HG03558 (cell line): ENCODE data around the gene C13orf42.

Source experiments
- ATAC-seq: cut with Tn5 transposase; IDR thresholded peaks from one replicate; pipeline ENCODE4 v1.9.1; 2021; ENCODE audit warnings: moderate number of reproducible peaks; ENCODE audit not compliant: unreplicated experiment; ENCODE audit errors: extremely low read depth

C13orf42 gene

GRCh38 chr13:51067210-51067701, 43.8 kb downstream of the C13orf42 start:
- no peak for ATAC-seq

- no peak for ATAC-seq
Observed at GRCh38 chr13:51066091-51066831, 44.8 kb downstream of the C13orf42 start.

- no peak for ATAC-seq
Observed at GRCh38 chr13:51065372-51066090, 45.5 kb downstream of the C13orf42 start.

GRCh38 chr13:51064753-51065152, 46.3 kb downstream of the C13orf42 start:
- no peak for ATAC-seq

GRCh38 chr13:51063909-51064308, 47.2 kb downstream of the C13orf42 start:
- ATAC-seq, result no peak

- ATAC-seq, result no peak
Observed at GRCh38 chr13:51058461-51059167, 52.5 kb downstream of the C13orf42 start.

- no peak for ATAC-seq
Observed at GRCh38 chr13:51057906-51058305, 53.2 kb downstream of the C13orf42 start.

GRCh38 chr13:51057001-51057400, 54.1 kb downstream of the C13orf42 start:
- ATAC-seq, result no peak

GRCh38 chr13:51052581-51052980, 58.5 kb downstream of the C13orf42 start:
- no peak for ATAC-seq

- no peak for ATAC-seq
Observed at GRCh38 chr13:51050021-51050830, 60.8 kb downstream of the C13orf42 start.

GRCh38 chr13:51048616-51049015, 62.5 kb downstream of the C13orf42 start:
- no peak for ATAC-seq

GRCh38 chr13:51048166-51048461, 63.0 kb downstream of the C13orf42 start:
- no peak for ATAC-seq

- ATAC-seq, result no peak
Observed at GRCh38 chr13:51047434-51048165, 63.5 kb downstream of the C13orf42 start.

GRCh38 chr13:51045451-51045850, 65.6 kb downstream of the C13orf42 start:
- no peak for ATAC-seq

GRCh38 chr13:51044023-51044665, 66.9 kb downstream of the C13orf42 start:
- no peak for ATAC-seq

- ATAC-seq, result no peak
Observed at GRCh38 chr13:51043310-51043709, 67.8 kb downstream of the C13orf42 start.

- ATAC-seq, result no peak
Observed at GRCh38 chr13:51041710-51042109, 69.4 kb downstream of the C13orf42 start.

GRCh38 chr13:51041126-51041525, 69.9 kb downstream of the C13orf42 start:
- ATAC-seq, result no peak

- no peak for ATAC-seq
Observed at GRCh38 chr13:51040431-51040830, 70.6 kb downstream of the C13orf42 start.
